T-helper 1 cell treated with Interleukin-12 subunit alpha and Interleukin-12 subunit beta and Interleukin-4 antibody, amounts not matched to agents 30 ng/mL and 1 ng/mL, for 36 hours (primary cell): ENCODE data around the gene C2orf78. TPM values are rescaled to one million over a fixed set of nuclear protein-coding genes. Genes with fewer than 3 reads are reported as not detected.

Experiments used
- intact Hi-C: fragments of 100-400 bp; cut with micrococcal nuclease; formaldehyde crosslinking; loops from one replicate; pipeline ENCODE4 v1.15.1; 2024
- total RNA-seq: library from RNA; stranded (reverse); gene quantifications from 2 replicates; pipeline ENCODE4 v1.2.3, GENCODE V29; 2022

The C2orf78 gene
- total RNA-seq, 1 donor from 2014 or later = not detected

DNA sequence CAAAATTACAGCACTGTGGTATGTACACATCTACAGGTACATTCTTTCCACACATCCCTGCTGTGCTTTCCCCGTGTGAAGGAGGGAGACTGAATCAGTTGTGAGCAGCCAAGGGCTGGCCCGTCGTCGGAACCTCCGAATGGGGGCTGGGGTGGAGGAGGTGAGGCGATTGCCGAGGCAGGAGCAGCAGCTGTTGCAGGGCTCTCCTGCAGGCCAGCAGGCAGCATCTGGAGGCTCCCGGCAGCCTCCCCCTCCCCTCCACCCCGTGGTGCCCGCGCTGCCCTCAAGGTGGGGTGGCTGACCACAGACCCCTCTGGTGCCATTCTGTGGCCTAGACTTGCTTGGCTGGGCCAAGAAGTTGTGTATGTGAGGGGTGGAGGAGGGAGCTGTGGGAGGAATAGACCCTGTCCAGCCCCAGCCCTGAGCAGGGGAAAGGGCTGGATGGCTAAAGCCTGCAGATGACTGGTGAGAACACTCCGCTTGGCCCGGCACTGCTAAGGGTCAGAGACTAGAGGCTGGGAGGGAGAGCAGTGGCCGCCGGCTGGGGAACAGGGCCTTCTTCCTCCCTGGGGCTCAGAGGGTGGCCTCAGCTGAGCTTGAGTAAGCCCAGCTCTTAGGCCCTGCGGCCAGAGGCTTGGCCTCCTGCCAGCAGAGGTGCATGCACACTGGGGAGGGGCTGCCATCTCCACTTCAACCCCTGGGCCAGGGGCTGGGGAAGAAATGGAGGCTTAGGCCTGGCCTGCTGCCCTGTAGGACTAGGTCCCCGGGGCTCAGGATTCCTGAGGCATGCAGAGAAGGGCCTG is 52.4 kb downstream of the C2orf78 start:
- intact Hi-C loops = no loop called here

- intact Hi-C loops = no loop called here
Observed at GRCh38 chr2:73837847-73838585, 54.0 kb downstream of the C2orf78 start.

DNA sequence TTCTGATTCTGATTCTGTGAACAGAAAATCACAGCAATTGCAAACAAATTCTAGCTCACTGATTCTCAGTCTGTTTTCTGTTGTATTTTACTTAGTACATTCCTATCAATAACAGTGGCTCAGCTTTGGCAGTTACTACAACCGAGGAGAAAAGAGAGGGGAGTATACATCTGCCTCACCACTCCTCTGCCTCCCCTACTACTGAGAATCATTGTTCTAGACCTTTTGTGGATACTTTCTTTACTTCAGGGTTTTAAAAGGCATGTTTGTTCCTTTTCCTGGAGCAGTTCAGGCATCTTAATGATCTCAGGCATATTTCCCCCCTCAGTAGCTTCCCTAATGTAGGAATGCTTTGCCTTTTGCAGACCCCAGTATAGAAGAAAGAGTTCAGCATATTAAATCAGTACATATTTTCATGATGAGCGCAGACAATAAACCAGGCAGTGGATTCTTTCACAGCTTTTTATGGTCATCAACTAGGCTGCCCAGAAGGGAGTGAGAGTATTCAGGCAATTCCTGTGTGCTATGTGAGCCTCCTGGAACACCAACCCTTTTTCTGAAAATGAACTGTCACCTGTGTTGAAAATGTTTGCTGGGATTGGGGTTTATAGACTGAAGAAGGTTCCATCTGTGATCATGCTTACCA is 55.0 kb downstream of the C2orf78 start:
- intact Hi-C loops = no loop called here

DNA sequence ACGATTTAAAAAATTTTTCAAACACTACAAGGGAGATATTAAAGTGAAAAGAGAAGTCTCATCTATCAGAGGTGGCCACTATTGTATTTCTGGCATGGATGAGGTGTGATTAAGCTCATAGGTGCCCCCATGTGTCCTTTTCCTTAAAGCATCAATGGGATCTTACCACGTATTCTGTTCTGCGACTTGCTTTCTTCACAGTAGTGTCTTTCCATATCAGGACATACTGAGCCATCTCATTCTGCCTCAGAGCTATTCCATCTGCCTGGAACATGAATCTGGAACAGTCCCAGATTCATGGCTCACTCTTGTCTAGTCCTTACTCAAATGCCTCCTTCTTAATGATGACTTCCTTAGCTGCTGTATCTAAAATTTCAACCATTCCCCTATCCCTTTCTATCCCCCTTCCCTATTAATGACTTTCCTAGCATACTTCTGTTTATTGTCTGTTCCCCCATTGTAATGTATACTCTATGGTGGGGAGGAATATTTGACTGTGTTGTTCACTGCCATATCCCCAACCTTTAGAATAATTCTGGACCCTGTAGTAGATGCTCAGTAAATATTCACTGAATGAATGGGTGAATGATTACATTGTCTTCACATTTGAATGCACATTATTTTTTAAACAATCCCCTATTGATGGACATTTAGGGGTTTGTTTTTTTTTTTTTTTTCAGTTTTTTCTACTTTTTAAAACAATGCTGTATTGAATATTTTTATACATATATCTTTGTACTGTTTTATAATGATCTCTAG is 55.8 kb downstream of the C2orf78 start:
- intact Hi-C loops = no loop called here

- intact Hi-C loops = no loop called here
Observed at GRCh38 chr2:73841912-73842738, 58.1 kb downstream of the C2orf78 start.

DNA sequence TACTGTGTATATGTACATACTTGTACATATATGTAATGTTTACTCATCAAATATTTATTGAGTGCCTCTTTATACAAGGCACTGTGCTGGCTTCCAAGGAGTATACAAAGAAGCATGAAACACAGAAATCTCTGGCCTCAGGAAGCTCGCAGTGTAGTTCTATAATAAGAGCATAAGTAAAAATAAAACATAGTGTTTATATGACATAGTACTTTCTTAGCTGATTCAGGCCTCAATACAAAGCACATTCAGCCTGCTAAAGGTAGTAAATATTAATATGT is 58.7 kb downstream of the C2orf78 start:
- intact Hi-C loops = no loop called here

- intact Hi-C loops = no loop called here
Observed at GRCh38 chr2:73844087-73844486, 60.1 kb downstream of the C2orf78 start.

DNA sequence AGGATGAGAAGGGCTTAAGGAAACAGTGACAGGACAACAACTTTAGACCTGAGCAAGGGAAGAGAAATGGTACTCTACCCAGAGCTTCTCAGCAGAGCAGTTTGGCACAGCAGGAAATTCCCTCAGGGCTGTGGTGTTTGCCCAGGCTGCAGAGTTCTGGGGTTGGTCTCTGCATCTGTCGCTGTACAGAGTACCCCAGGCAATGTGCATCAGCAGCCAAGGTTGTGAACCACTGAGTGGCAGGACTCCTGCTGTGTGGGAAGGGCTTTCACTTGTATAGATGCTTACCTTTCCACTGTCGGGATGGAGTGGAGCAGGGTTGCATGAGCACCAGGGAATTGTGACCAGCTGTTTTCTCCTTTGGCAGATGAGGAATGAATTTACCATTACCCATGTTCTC is 66.0 kb downstream of the C2orf78 start:
- intact Hi-C loops = no loop called here

GRCh38 chr2:73851274-73851673 is 67.3 kb downstream of the C2orf78 start:
- intact Hi-C loops = no loop called here

DNA sequence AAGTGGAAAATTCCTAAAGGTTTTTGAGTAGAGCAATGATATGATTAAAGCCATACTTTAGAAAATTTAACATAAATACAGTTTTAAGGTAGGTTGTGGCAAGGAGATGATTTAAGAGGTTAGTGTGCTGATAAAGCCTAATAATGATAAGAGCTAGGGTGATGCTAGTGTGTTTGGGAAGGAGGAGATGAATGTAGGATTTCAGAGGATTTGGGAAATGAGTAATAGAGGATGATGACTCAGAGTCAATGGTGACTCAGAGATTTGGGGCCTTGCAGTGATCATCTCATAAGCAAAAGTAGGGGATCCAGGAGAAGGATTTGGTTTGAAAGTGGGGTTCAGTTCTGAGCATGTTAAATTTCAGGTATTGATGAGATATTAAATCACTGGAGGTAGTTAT is 68.0 kb downstream of the C2orf78 start:
- intact Hi-C loops = no loop called here

DNA sequence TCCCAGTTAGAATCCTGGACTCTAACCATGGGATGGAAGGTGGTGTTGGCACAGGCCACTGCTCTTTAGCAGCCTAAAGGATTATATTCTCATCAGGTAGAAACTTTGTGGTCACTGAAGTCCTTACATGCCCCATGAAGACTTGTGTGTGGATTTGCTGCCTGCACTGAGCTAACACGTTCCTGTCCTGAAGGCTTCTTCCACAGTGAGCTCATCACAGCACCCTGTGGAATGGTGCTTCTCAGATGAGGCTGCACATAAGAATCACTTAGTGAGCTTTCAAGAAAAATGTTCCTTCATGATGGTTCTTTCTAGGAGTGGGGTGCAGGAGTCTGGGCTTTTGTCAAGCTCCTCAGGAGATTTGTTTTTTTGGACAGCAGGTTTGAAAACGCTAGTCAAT is 71.5 kb downstream of the C2orf78 start:
- intact Hi-C loops = loop anchor here (5.0 kb wide), 1 partner anchor 42 kb away; no protein-coding TSS in a partner anchor

DNA sequence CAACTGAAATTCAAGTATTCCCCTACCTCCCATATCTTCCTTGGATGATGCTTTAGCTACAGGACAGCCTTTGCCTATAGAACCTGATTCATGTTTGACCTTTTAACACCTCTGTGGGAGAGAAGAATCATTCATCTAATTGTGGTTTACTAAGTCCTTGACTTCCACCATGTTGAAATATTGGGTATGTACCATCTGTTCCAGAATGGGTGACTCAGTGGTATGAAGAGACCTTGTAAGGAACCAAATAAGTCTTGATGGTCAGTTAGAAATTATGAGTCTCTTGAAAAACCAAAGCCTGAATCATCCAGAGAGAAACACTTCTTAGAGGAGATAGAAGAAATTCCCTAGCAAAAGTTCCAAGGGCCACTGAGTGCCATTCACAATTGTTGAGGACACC is 72.2 kb downstream of the C2orf78 start:
- intact Hi-C loops = loop anchor here (5.0 kb wide), 1 partner anchor 41 kb away; no protein-coding TSS in a partner anchor

DNA sequence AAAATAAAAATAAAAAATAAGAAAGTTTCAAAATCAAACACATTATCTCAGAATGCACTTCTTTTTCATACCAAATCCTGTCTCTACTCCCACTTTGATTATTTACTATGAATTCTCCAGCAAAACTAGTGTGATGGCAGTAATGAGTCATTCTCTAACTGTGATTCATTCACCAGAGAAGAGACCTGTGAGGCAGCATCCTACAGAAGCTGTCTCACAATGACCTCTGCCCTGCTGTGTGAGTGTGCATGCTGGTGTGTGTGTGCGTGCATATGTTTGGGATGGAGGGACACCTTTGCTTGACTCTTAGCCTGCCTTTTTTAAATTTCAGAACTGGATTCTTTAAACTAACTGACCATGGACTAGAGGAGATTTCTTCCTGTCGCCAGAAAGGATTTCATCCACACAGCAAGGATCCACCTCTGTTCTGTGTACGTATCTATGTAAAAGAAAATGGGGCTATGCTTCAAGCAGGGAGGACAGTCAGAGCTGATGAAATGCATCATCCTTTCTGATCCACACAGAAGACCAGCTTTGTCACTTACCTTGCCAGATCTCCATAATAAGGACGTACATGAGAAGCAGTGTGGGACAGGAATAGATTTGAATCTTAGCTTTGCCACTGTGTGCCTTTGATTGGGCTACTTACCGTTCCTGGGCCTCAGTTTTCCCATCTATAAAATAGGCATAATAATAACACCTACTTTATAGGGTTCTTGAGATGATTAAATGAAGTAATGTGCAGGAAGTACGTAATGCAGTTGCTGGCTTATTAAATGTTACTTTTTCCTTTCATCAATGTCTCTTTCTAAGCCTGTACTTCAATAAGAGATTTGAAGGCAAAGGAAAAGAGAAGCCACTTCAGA is 76.0 kb downstream of the C2orf78 start:
- intact Hi-C loops = loop anchor here (5.0 kb wide), 1 partner anchor 37 kb away; no protein-coding TSS in a partner anchor

DNA sequence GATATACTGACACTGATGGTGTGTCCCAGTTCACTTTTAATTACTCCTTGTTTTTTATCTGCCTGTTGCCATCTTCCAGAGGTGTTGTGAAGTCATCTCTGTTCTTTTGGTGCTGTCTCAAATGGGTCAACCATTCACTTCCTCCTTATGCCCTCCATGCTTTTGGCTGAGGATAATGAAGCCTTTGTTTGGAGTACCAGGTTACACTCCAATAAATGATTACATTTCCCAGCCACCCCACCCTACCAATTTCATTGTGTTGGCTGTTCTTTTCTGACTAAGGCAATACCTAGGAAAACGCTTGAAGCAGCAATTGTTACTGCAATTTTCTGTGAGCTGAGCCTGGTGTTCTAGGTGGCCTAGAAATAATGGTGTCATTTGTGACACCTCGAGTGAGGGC is 79.0 kb downstream of the C2orf78 start:
- intact Hi-C loops = no loop called here

Other genes with a start within 250 kb of the C2orf78 start
- gene NAT8, start 141.8 kb upstream of the C2orf78 start, total RNA-seq = not detected in 2 replicates
- 31.8 and 32.5 TPM in 2 replicates for gene TPRKB, start 46.8 kb upstream of the C2orf78 start, total RNA-seq
- 31.3 and 33.9 TPM in 2 replicates for gene DUSP11, start 4.1 kb upstream of the C2orf78 start, total RNA-seq
- 37.0 and 38.1 TPM in 2 replicates for gene STAMBP, start 44.8 kb downstream of the C2orf78 start, total RNA-seq
- not detected in 2 replicates for gene ACTG2, start 108.8 kb downstream of the C2orf78 start, total RNA-seq
- gene DGUOK, start 142.7 kb downstream of the C2orf78 start, total RNA-seq = 62.9 and 64.2 TPM in 2 replicates
- 16.8 and 18.3 TPM in 2 replicates for gene TET3, start 200.7 kb downstream of the C2orf78 start, total RNA-seq